ENCODE results near the gene NIPSNAP2. TPM values are rescaled to one million over a fixed set of nuclear protein-coding genes. Genes with fewer than 3 reads are reported as not detected.
"Not testable (repeated sequence)": the region's sequence is repeated elsewhere in the genome, so short reads cannot be mapped to it uniquely, and the experiment has no call there.

Gene NIPSNAP2
- total RNA-seq, 4 donors from 2014 or later = 51.8 to 80.6 (median 69.9) TPM

DNA sequence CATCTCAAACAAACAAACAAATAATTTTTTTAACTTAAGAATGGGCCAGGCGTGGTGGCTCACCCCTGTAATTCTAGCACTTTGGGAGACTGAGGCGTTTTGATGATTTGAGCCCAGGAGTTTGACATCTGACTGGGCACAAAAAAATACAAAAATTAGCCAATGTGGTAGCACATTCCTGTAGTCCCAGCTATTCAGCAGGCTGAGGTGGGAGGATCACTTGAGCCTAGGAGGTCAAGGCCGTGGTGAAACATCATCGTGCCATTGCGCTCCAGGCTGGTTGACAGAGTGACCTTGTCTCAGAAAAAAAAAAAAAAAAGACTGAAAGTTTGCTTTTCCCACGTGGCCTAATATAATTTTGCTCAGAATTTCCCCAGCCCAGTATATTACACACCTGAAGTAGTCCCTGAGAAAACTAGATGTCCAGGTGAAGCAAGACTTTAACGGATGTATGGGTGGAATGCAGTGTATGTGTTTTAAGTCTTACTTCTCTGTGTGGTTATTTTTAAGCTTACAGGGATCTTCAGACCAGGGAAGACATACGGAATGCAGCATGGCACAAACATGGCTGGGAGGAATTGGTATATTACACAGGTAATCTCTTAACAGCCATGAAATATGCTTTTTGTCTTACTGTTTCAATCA is 32.6 kb downstream of the NIPSNAP2 start:
- no peak overlapping the region for H3K4me3 ChIP-seq
- H3K9me3 ChIP-seq = no peaks in the 10 kb centered on the region
- no peak for TF ChIP-seq POLR2A (IDR thresholded peaks at IDR 0.05)
- TF ChIP-seq, protein P1, sequence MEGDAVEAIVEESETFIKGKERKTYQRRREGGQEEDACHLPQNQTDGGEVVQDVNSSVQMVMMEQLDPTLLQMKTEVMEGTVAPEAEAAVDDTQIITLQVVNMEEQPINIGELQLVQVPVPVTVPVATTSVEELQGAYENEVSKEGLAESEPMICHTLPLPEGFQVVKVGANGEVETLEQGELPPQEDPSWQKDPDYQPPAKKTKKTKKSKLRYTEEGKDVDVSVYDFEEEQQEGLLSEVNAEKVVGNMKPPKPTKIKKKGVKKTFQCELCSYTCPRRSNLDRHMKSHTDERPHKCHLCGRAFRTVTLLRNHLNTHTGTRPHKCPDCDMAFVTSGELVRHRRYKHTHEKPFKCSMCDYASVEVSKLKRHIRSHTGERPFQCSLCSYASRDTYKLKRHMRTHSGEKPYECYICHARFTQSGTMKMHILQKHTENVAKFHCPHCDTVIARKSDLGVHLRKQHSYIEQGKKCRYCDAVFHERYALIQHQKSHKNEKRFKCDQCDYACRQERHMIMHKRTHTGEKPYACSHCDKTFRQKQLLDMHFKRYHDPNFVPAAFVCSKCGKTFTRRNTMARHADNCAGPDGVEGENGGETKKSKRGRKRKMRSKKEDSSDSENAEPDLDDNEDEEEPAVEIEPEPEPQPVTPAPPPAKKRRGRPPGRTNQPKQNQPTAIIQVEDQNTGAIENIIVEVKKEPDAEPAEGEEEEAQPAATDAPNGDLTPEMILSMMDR (IDR thresholded peaks at IDR 0.05) = no peak
- H3K36me3 ChIP-seq = no peaks in the 10 kb centered on the region
- intact Hi-C loops (cut with DNase I; ENCODE audit: low total_unique reads) = no loop called here
- no peak for DNase-seq
- no peaks in the 10 kb centered on the region for H3K27me3 ChIP-seq
- no peaks in the 10 kb centered on the region for H3K4me1 ChIP-seq
- no peak overlapping the region for H3K27ac ChIP-seq

GRCh38 chr7:56003749-56004148 is 39.4 kb downstream of the NIPSNAP2 start:
- intact Hi-C loops (cut with DNase I; ENCODE audit: low total_unique reads) = loop anchor here (5.0 kb wide), 1 partner anchor 74 kb away; no protein-coding TSS in a partner anchor
- H3K4me3 ChIP-seq = no peak overlapping the region
- H3K4me1 ChIP-seq = no peaks in the 10 kb centered on the region
- no peak for DNase-seq
- TF ChIP-seq, protein P1 (IDR thresholded peaks at IDR 0.05) = no peak
- no peak for TF ChIP-seq POLR2A (IDR thresholded peaks at IDR 0.05)
- H3K27me3 ChIP-seq = no peaks in the 10 kb centered on the region
- no peaks in the 10 kb centered on the region for H3K9me3 ChIP-seq
- H3K27ac ChIP-seq = no peak overlapping the region
- no peaks in the 10 kb centered on the region for H3K36me3 ChIP-seq

- no peaks in the 10 kb centered on the region for H3K4me1 ChIP-seq
- H3K9me3 ChIP-seq = no peaks in the 10 kb centered on the region
- TF ChIP-seq, protein P1 (IDR thresholded peaks at IDR 0.05) = no peak
- no peak for TF ChIP-seq POLR2A (IDR thresholded peaks at IDR 0.05)
- no peaks in the 10 kb centered on the region for H3K36me3 ChIP-seq
- H3K27me3 ChIP-seq = no peaks in the 10 kb centered on the region
- intact Hi-C loops (cut with DNase I; ENCODE audit: low total_unique reads) = no loop called here
- DNase-seq = no peak
- no peak overlapping the region for H3K4me3 ChIP-seq
- no peak overlapping the region for H3K27ac ChIP-seq
Measured at GRCh38 chr7:56007167-56007652, 42.8 kb downstream of the NIPSNAP2 start.

- Histone ChIP-seq H3K27ac (no peak overlapping the region), H3K4me1 (no peaks in the 10 kb centered on the region), H3K9me3 (no peaks in the 10 kb centered on the region), H3K4me3 (no peak overlapping the region), H3K27me3 (no peaks in the 10 kb centered on the region), H3K36me3 (no peaks in the 10 kb centered on the region)
- intact Hi-C loops (cut with DNase I; ENCODE audit: low total_unique reads) = no loop called here
- no peak for TF ChIP-seq POLR2A (IDR thresholded peaks at IDR 0.05)
- TF ChIP-seq, protein P1 (IDR thresholded peaks at IDR 0.05) = no peak
- no peak for DNase-seq
Measured at GRCh38 chr7:56007891-56008290, 43.5 kb downstream of the NIPSNAP2 start.

GRCh38 chr7:56009695-56010094 is 45.3 kb downstream of the NIPSNAP2 start:
- Histone ChIP-seq H3K9me3 (no peaks in the 10 kb centered on the region), H3K36me3 (no peaks in the 10 kb centered on the region), H3K27ac (no peak overlapping the region), H3K4me3 (no peak overlapping the region), H3K27me3 (no peaks in the 10 kb centered on the region), H3K4me1 (no peaks in the 10 kb centered on the region)
- DNase-seq = no peak
- intact Hi-C loops (cut with DNase I; ENCODE audit: low total_unique reads) = no loop called here
- TF ChIP-seq, protein P1 (IDR thresholded peaks at IDR 0.05) = no peak
- no peak for TF ChIP-seq POLR2A (IDR thresholded peaks at IDR 0.05)

DNA sequence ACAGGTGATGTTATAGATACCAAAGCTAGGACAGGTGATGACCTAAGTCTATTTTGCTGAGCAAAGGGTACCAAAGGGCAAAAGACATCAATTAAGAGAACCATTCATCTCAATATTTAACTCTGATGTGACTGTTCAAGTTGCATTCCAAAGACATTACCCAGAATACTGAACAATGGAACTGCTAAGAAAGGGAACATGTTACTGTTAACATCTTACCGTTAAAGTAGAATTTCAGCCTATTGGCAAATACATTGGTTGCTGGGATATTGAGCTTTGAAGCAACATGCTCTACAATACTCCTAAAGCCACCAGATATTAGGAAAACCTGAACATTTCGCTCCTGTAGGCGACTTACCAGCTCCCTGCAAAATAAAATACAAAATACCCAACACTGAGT is 52.6 kb downstream of the NIPSNAP2 start:
- H3K27ac ChIP-seq; H3K36me3 ChIP-seq; H3K27me3 ChIP-seq; H3K9me3 ChIP-seq; H3K4me1 ChIP-seq; H3K4me3 ChIP-seq; intact Hi-C loops (cut with DNase I; ENCODE audit: low total_unique reads); DNase-seq: not testable (repeated sequence)
